Testis (tissue), 3 donors: ENCODE data around the gene RASAL2. TPM values are rescaled to one million over a fixed set of nuclear protein-coding genes. Genes with fewer than 3 reads are reported as not detected.
A peak's percentile ranks its signal among the peaks of the same experiment; 100 is the strongest.
"Not testable (repeated sequence)": the region's sequence is repeated elsewhere in the genome, so short reads cannot be mapped to it uniquely, and the experiment has no call there.

Source experiments
- DNase-seq: peaks from one replicate; pipeline ENCODE4 v3.0.0-alpha.2; 2019
- H3K27ac ChIP-seq, 2 donors: fragments of 200-600 bp; sonication (generic); one replicate each; pipeline ENCODE4 v1.5.1; 2019
- H3K27me3 ChIP-seq: fragments of 200-600 bp; sonication (generic); one replicate; pipeline ENCODE4 v1.5.1; 2019
- H3K36me3 ChIP-seq: fragments of 200-600 bp; sonication (generic); one replicate; pipeline ENCODE4 v1.5.1; 2017; ENCODE audit warnings: low read depth; ENCODE audit errors: missing control alignments
- H3K4me1 ChIP-seq: fragments of 200-600 bp; sonication (generic); one replicate; pipeline ENCODE4 v1.5.1; 2019
- H3K4me3 ChIP-seq, 2 donors: fragments of 200-600 bp; sonication (generic); one replicate each; pipeline ENCODE4 v1.5.1; 2017 to 2019
- H3K9me3 ChIP-seq: fragments of 200-600 bp; sonication (generic); one replicate; pipeline ENCODE4 v1.5.1; 2017
- CTCF ChIP-seq, 3 experiments: fragments of 450-650 bp in 2 of 3; fragments of 200-600 bp in 1 of 3; sonication (generic) in 1 of 3; IDR thresholded peaks; one replicate each; pipeline ENCODE4 v1.5.1; 2016 to 2019; ENCODE audit warnings: antibody characterized with exemption in 3 of 3, mild to moderate bottlenecking in 2 of 3, moderate library complexity in 1 of 3
- POLR2A ChIP-seq: fragments of 450-650 bp; IDR thresholded peaks from one replicate; pipeline ENCODE4 v1.6.1; 2017; ENCODE audit warnings: antibody characterized with exemption, mild to moderate bottlenecking, moderate library complexity
- WGBS, 2 donors: methylation state at CpG; one replicate each; pipeline ENCODE4 v1.1.5; 2018; 5-methylcytosine and 5-hydroxymethylcytosine counted together
- intact Hi-C: fragments of 100-400 bp; cut with DNase I; formaldehyde crosslinking; loops from one replicate; pipeline ENCODE4 v1.15.1; 2023; ENCODE audit warnings: low total_unique reads
- polyA plus RNA-seq: library from polyadenylated mRNA; stranded (reverse); fragments of 350-450 nt; fragmentation: Illumina TruSeq; extraction: RNeasy Lipid Tissue Mini Kit (QIAGEN cat#74804); gene quantifications from one replicate; pipeline ENCODE4 v1.2.3, GENCODE V29; 2014; ENCODE audit warnings: low read depth, low replicate concordance; ENCODE audit not compliant: insufficient read depth
- total RNA-seq, 2 donors: library from RNA; depleted of rRNA; stranded (reverse); fragments of >200 nt; gene quantifications; one replicate each; pipeline ENCODE4 v1.2.3, GENCODE V29; 2016

Gene RASAL2
- total and polyA plus RNA-seq, 3 donors from 2014 or later = 25.9 to 41.7 (median 39.6) TPM

- no peaks in the 10 kb centered on the region for H3K9me3 ChIP-seq
- H3K4me3 ChIP-seq = no peak overlapping the region
- peaks cover 4% of the 10 kb centered on the region for H3K4me1 ChIP-seq
- no peak overlapping the region for H3K27ac ChIP-seq
- TF ChIP-seq POLR2A (no peak), CTCF (IDR thresholded peaks at IDR 0.05) (peak in 1 of 3 experiments; percentile 2)
- intact Hi-C loops = no loop called here
- H3K27me3 ChIP-seq = no peaks in the 10 kb centered on the region
- 40 to 46% methylated on average over 5 of the region's 5 CpGs for WGBS, 2 donors
- no peaks in the 10 kb centered on the region for H3K36me3 ChIP-seq
- DNase-seq = no peak
These were observed 250.7 kb downstream of the RASAL2 start for GRCh38 chr1:178344513-178345091.

GRCh38 chr1:178345238-178345637 is 251.3 kb downstream of the RASAL2 start:
- no peak for DNase-seq
- Histone ChIP-seq H3K27ac (no peak overlapping the region), H3K4me1 (peaks cover 4% of the 10 kb centered on the region), H3K27me3 (no peaks in the 10 kb centered on the region), H3K9me3 (no peaks in the 10 kb centered on the region), H3K4me3 (no peak overlapping the region), H3K36me3 (no peaks in the 10 kb centered on the region)
- intact Hi-C loops = no loop called here
- TF ChIP-seq POLR2A (no peak), CTCF (IDR thresholded peaks at IDR 0.05) (no peak)
- WGBS, 2 donors = 94 to 97% methylated on average over 4 of the region's 4 CpGs

GRCh38 chr1:178345807-178346206 is 251.9 kb downstream of the RASAL2 start:
- no peak for TF ChIP-seq POLR2A
- intact Hi-C loops = no loop called here
- H3K27ac ChIP-seq = no peak overlapping the region
- H3K9me3 ChIP-seq = no peaks in the 10 kb centered on the region
- H3K27me3 ChIP-seq = no peaks in the 10 kb centered on the region
- no peak for DNase-seq
- H3K4me3 ChIP-seq = no peak overlapping the region
- 75 to 85% methylated on average over 1 of the region's 1 CpG for WGBS, 2 donors
- no peaks in the 10 kb centered on the region for H3K36me3 ChIP-seq
- peaks cover 4% of the 10 kb centered on the region for H3K4me1 ChIP-seq

GRCh38 chr1:178349801-178350200 is 255.9 kb downstream of the RASAL2 start:
- Histone ChIP-seq H3K27ac (no peak overlapping the region), H3K4me3 (no peak overlapping the region), H3K36me3 (no peaks in the 10 kb centered on the region), H3K4me1 (no peaks in the 10 kb centered on the region), H3K9me3 (no peaks in the 10 kb centered on the region), H3K27me3 (no peaks in the 10 kb centered on the region)
- 71 to 93% methylated on average over 3 of the region's 3 CpGs for WGBS, 2 donors
- TF ChIP-seq CTCF (IDR thresholded peaks at IDR 0.05) (no peak), POLR2A (no peak)
- no peak for DNase-seq
- intact Hi-C loops = no loop called here

- 66 to 68% methylated on average over 1 of the region's 1 CpG for WGBS, 2 donors
- DNase-seq, H3K9me3 ChIP-seq, H3K27me3 ChIP-seq, H3K4me3 ChIP-seq, H3K27ac ChIP-seq, H3K36me3 ChIP-seq, H3K4me1 ChIP-seq, intact Hi-C loops: not testable (repeated sequence)
These were observed 258.0 kb downstream of the RASAL2 start for GRCh38 chr1:178351911-178352310.

GRCh38 chr1:178352790-178353416 is 259.0 kb downstream of the RASAL2 start:
- DNase-seq = no peak
- intact Hi-C loops = no loop called here
- H3K36me3 ChIP-seq = no peaks in the 10 kb centered on the region
- no peaks in the 10 kb centered on the region for H3K4me1 ChIP-seq
- TF ChIP-seq POLR2A = no peak
- no peak for TF ChIP-seq CTCF (IDR thresholded peaks at IDR 0.05)
- H3K27me3 ChIP-seq = no peaks in the 10 kb centered on the region
- H3K4me3 ChIP-seq = no peak overlapping the region
- WGBS, 2 donors = 98% methylated on average over 4 of the region's 4 CpGs
- no peaks in the 10 kb centered on the region for H3K9me3 ChIP-seq
- H3K27ac ChIP-seq = no peak overlapping the region
